CD14-positive monocyte (primary cell): ENCODE measurements around the gene CLDND2. TPM values are rescaled to one million over a fixed set of nuclear protein-coding genes. Genes with fewer than 3 reads are reported as not detected.

Experiments
- DNase-seq, 3 donors: peaks; one replicate each; pipeline ENCODE4 v3.0.0-alpha.2; 2011 to 2022
- H2AFZ ChIP-seq: 2 replicates; pipeline ENCODE4 v1.6.0; 2012; ENCODE audit warnings: mild to moderate bottlenecking, low read depth, low read length, inconsistent platforms; ENCODE audit not compliant: insufficient read depth, poor library complexity, severe bottlenecking
- H3K27ac ChIP-seq, 2 donors: 1 replicate in 1 of 2; 2 replicates in 1 of 2; pipeline ENCODE4 v1.5.1; 2012 to 2013; ENCODE audit warnings: low read length in 2 of 2, control low read depth in 1 of 2, inconsistent platforms in 1 of 2, low read depth in 1 of 2, mild to moderate bottlenecking in 1 of 2
- H3K27me3 ChIP-seq, 2 donors: one replicate each; pipeline versions ENCODE4 v1.6.0 to v1.6.1; 2011 to 2013; ENCODE audit warnings: low read length in 2 of 2; ENCODE audit not compliant: control insufficient read depth in 2 of 2, insufficient read depth in 2 of 2
- H3K36me3 ChIP-seq, 2 donors: replicated peaks in 1 of 2; 1 replicate in 1 of 2; 2 replicates in 1 of 2; pipeline versions ENCODE4 v1.5.1 to v1.6.1; 2012 to 2013; ENCODE audit warnings: low read length in 2 of 2, control low read depth in 1 of 2, inconsistent platforms in 1 of 2, mild to moderate bottlenecking in 1 of 2; ENCODE audit not compliant: insufficient read depth in 2 of 2, control insufficient read depth in 1 of 2
- H3K4me1 ChIP-seq, 2 donors: 1 replicate in 1 of 2; 2 replicates in 1 of 2; pipeline versions ENCODE4 v1.5.1 to v1.6.1; 2012 to 2013; ENCODE audit warnings: low read length in 2 of 2, control low read depth in 1 of 2, inconsistent platforms in 1 of 2, mild to moderate bottlenecking in 1 of 2, moderate library complexity in 1 of 2; ENCODE audit not compliant: insufficient read depth in 2 of 2, control insufficient read depth in 1 of 2
- H3K4me2 ChIP-seq: replicated peaks from 2 replicates; pipeline ENCODE3; 2012; ENCODE audit warnings: low read length, moderate library complexity, mild to moderate bottlenecking; ENCODE audit not compliant: poor library complexity, severe bottlenecking; ENCODE audit errors: extremely low read depth
- H3K4me3 ChIP-seq, 3 experiments: fragments of 200-600 bp in 1 of 3; sonication (generic) in 1 of 3; replicated peaks in 1 of 3; 1 replicate in 2 of 3; 2 replicates in 1 of 3; pipeline ENCODE4 v1.5.1; 2011 to 2013; ENCODE audit warnings: low read length in 3 of 3, mild to moderate bottlenecking in 3 of 3, control low read depth in 2 of 3, low read depth in 2 of 3, inconsistent platforms in 1 of 3, moderate library complexity in 1 of 3
- H3K79me2 ChIP-seq: 2 replicates; pipeline ENCODE4 v1.6.0; 2012; ENCODE audit warnings: mild to moderate bottlenecking, control low read depth, inconsistent platforms, low read length, moderate library complexity; ENCODE audit not compliant: insufficient read depth
- H3K9ac ChIP-seq: 2 replicates; pipeline ENCODE4 v1.6.0; 2017; ENCODE audit warnings: low read length, mild to moderate bottlenecking; ENCODE audit not compliant: insufficient read depth, poor library complexity, severe bottlenecking
- H3K9me3 ChIP-seq, 2 donors: replicated peaks in 1 of 2; 1 replicate in 1 of 2; 2 replicates in 1 of 2; pipeline versions ENCODE4 v1.5.1 to v1.6.1; 2012 to 2013; ENCODE audit warnings: low read length in 2 of 2, control low read depth in 1 of 2; ENCODE audit not compliant: control insufficient read depth in 1 of 2, insufficient read depth in 1 of 2
- H4K20me1 ChIP-seq: 2 replicates; pipeline ENCODE4 v1.6.0; 2012; ENCODE audit warnings: mild to moderate bottlenecking, low read length, control low read depth, moderate library complexity; ENCODE audit not compliant: insufficient read depth
- H3K27ac Mint-ChIP-seq, 7 donors: one replicate each; pipeline ENCODE4 v1.8.0; 2020; ENCODE audit warnings: mild to moderate bottlenecking in 7 of 7, mixed read lengths in 7 of 7, moderate library complexity in 6 of 7, inconsistent platforms in 2 of 7
- H3K27me3 Mint-ChIP-seq, 3 donors: one replicate each; pipeline ENCODE4 v1.8.0; 2021 to 2022; ENCODE audit warnings: low read depth in 3 of 3, mild to moderate bottlenecking in 3 of 3, mixed read lengths in 3 of 3, moderate library complexity in 3 of 3, inconsistent platforms in 1 of 3
- H3K36me3 Mint-ChIP-seq, 2 donors: one replicate each; pipeline ENCODE4 v1.8.0; 2020; ENCODE audit warnings: mixed read lengths in 2 of 2, inconsistent platforms in 1 of 2, mild to moderate bottlenecking in 1 of 2
- H3K4me1 Mint-ChIP-seq: one replicate; pipeline ENCODE4 v1.8.0; 2020; ENCODE audit warnings: mild to moderate bottlenecking, mixed read lengths
- H3K4me3 Mint-ChIP-seq, 2 donors: one replicate each; pipeline ENCODE4 v1.8.0; 2020; ENCODE audit warnings: mild to moderate bottlenecking in 2 of 2, mixed read lengths in 2 of 2, moderate library complexity in 1 of 2
- H3K9me3 Mint-ChIP-seq, 7 donors: one replicate each; pipeline ENCODE4 v1.8.0; 2020 to 2022; ENCODE audit warnings: mixed read lengths in 7 of 7, mild to moderate bottlenecking in 6 of 7, moderate library complexity in 6 of 7, inconsistent platforms in 2 of 7
- WGBS: methylation state at CpG from one replicate; pipeline ENCODE4 v1.1.5; 2013; ENCODE audit warnings: missing lambda C conversion rate; ENCODE audit not compliant: insufficient coverage; 5-methylcytosine and 5-hydroxymethylcytosine counted together
- intact Hi-C, 2 donors: fragments of 100-400 bp; cut with micrococcal nuclease; formaldehyde crosslinking; loops; one replicate each; pipeline versions ENCODE4 v1.15.0 to v1.15.1; 2023
- polyA plus RNA-seq, 3 donors: library from polyadenylated mRNA; depleted of rRNA in 1 of 3; unstranded in 2 of 3; stranded (reverse) in 1 of 3; fragments of 300-500 nt in 2 of 3; fragments of >200 nt in 1 of 3; fragmentation: Illumina TruSeq in 2 of 3; gene quantifications; 1 replicate in 2 of 3; 2 replicates in 1 of 3; pipeline ENCODE4 v1.2.3, GENCODE V29; 2012 to 2021
- TF ChIP-seq, protein P1 (sequence below): fragments of 200-600 bp; IDR thresholded peaks from one replicate; pipeline ENCODE4 v1.8.0; 2022; ENCODE audit warnings: antibody characterized with exemption, mild to moderate bottlenecking

The CLDND2 gene
- polyA plus RNA-seq, 3 donors, result 0.08 TPM; not detected in 2

DNA sequence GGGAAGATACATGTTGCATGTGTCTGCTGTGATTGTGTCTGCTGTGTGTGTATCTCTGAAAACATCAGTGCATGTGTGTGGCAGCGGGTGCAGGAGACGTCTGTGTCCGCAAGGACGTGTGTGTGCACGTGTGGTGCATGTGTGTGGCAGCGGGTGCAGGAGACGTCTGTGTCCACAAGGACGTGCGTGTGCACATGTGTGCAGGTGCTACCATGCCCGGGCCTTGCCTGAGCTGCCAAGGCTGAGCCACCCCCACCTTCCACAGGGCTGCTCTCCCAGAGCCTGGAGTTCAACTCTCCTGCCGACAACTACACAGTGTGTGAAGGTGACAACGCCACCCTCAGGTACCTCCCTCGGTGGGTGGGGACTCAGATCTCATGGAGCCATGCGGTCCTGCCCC lies 47.0 kb downstream of the CLDND2 start:
- no peak overlapping the region for H3K27ac Mint-ChIP-seq

GRCh38 chr19:51320280-51320657 lies 48.5 kb downstream of the CLDND2 start:
- Histone ChIP-seq H3K36me3 (no peaks in the 10 kb centered on the region), H3K9me3 (no peaks in the 10 kb centered on the region), H3K9ac (no peak overlapping the region), H3K4me3 (no peak overlapping the region), H2AFZ (no peak overlapping the region), H3K4me1 (no peaks in the 10 kb centered on the region), H3K4me2 (no peak overlapping the region), H3K27me3 (peaks cover 0 to 9% of the 10 kb centered on the region in 2 donors), H4K20me1 (no peaks in the 10 kb centered on the region), H3K27ac (no peak overlapping the region), H3K79me2 (no peaks in the 10 kb centered on the region)
- no peak for DNase-seq
- Mint-ChIP-seq H3K4me1 (peaks cover 7% of the 10 kb centered on the region), H3K27ac (no peak overlapping the region), H3K4me3 (no peak overlapping the region), H3K27me3 (peaks cover 20 to 36% (median 29%) of the 10 kb centered on the region in 3 donors), H3K9me3 (peaks cover 0 to 2% (median 0%) of the 10 kb centered on the region in 7 donors), H3K36me3 (no peaks in the 10 kb centered on the region)
- intact Hi-C loops, result no loop called here
- WGBS, result 80% methylated on average over 11 of the region's 14 CpGs
- TF ChIP-seq, protein P1, sequence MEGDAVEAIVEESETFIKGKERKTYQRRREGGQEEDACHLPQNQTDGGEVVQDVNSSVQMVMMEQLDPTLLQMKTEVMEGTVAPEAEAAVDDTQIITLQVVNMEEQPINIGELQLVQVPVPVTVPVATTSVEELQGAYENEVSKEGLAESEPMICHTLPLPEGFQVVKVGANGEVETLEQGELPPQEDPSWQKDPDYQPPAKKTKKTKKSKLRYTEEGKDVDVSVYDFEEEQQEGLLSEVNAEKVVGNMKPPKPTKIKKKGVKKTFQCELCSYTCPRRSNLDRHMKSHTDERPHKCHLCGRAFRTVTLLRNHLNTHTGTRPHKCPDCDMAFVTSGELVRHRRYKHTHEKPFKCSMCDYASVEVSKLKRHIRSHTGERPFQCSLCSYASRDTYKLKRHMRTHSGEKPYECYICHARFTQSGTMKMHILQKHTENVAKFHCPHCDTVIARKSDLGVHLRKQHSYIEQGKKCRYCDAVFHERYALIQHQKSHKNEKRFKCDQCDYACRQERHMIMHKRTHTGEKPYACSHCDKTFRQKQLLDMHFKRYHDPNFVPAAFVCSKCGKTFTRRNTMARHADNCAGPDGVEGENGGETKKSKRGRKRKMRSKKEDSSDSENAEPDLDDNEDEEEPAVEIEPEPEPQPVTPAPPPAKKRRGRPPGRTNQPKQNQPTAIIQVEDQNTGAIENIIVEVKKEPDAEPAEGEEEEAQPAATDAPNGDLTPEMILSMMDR, result no peak

More for the DNA sequence above, 47.0 kb downstream of the CLDND2 start:
- TF ChIP-seq, protein P1, result no peak
- DNase-seq, result no peak
- Histone ChIP-seq H2AFZ (no peak overlapping the region), H3K9ac (no peak overlapping the region), H3K4me2 (no peak overlapping the region), H3K4me3 (no peak overlapping the region), H3K36me3 (no peaks in the 10 kb centered on the region), H4K20me1 (no peaks in the 10 kb centered on the region), H3K9me3 (no peaks in the 10 kb centered on the region), H3K79me2 (no peaks in the 10 kb centered on the region), H3K4me1 (peaks cover 0 to 11% of the 10 kb centered on the region in 2 donors), H3K27me3 (peaks cover 5 to 25% of the 10 kb centered on the region in 2 donors), H3K27ac (no peak overlapping the region)
- H3K36me3 Mint-ChIP-seq, result no peaks in the 10 kb centered on the region
- H3K9me3 Mint-ChIP-seq, result peaks cover 0 to 10% (median 0%) of the 10 kb centered on the region in 7 donors
- intact Hi-C loops, result no loop called here
- H3K4me1 Mint-ChIP-seq, result peaks cover 19% of the 10 kb centered on the region
- peaks cover 36 to 49% (median 44%) of the 10 kb centered on the region in 3 donors for H3K27me3 Mint-ChIP-seq
- no peak overlapping the region for H3K4me3 Mint-ChIP-seq
- 91% methylated on average over 8 of the region's 14 CpGs for WGBS
